Bronchial epithelial cell (primary cell): Measurements from ENCODE around the gene MLEC. TPM values are rescaled to one million over a fixed set of nuclear protein-coding genes. Genes with fewer than 3 reads are reported as not detected.
"Not testable (repeated sequence)": the region's sequence is repeated elsewhere in the genome, so short reads cannot be mapped to it uniquely, and the experiment has no call there.

Experiments used
- DNase-seq: peaks from one replicate; pipeline ENCODE4 v3.0.0-alpha.2; 2010; ENCODE audit warnings: low read depth
- FAIRE-seq: peaks from 2 replicates; lab custom pipeline; 2011; peaks lifted over from hg19 to GRCh38; lab: Jason Lieb, UNC
- H3K27me3 ChIP-seq: 2 replicates; pipeline ENCODE4 v1.5.1; 2011; ENCODE audit warnings: low read length; ENCODE audit not compliant: control insufficient read depth, insufficient read depth
- H3K36me3 ChIP-seq: 2 replicates; pipeline ENCODE4 v1.5.1; 2011; ENCODE audit warnings: low read length; ENCODE audit not compliant: control insufficient read depth, insufficient read depth
- H3K4me3 ChIP-seq: 2 replicates; pipeline ENCODE4 v1.5.1; 2011; ENCODE audit warnings: mild to moderate bottlenecking, low read depth, low read length, control low read depth
- total RNA-seq: library from RNA; depleted of rRNA; stranded (reverse); fragments of >200 nt; gene quantifications from 2 replicates; pipeline ENCODE4 v1.2.1, GENCODE V29; 2014
- TF ChIP-seq, protein P1 (sequence below): IDR thresholded peaks from 2 replicates; pipeline ENCODE4 v1.5.1; 2011; ENCODE audit warnings: mild to moderate bottlenecking, moderate library complexity, low read length, control low read depth, inconsistent platforms; ENCODE audit not compliant: insufficient read depth, severe bottlenecking

The MLEC gene
- total RNA-seq, 1 donor from 2014 or later, result 61.9 TPM

DNA sequence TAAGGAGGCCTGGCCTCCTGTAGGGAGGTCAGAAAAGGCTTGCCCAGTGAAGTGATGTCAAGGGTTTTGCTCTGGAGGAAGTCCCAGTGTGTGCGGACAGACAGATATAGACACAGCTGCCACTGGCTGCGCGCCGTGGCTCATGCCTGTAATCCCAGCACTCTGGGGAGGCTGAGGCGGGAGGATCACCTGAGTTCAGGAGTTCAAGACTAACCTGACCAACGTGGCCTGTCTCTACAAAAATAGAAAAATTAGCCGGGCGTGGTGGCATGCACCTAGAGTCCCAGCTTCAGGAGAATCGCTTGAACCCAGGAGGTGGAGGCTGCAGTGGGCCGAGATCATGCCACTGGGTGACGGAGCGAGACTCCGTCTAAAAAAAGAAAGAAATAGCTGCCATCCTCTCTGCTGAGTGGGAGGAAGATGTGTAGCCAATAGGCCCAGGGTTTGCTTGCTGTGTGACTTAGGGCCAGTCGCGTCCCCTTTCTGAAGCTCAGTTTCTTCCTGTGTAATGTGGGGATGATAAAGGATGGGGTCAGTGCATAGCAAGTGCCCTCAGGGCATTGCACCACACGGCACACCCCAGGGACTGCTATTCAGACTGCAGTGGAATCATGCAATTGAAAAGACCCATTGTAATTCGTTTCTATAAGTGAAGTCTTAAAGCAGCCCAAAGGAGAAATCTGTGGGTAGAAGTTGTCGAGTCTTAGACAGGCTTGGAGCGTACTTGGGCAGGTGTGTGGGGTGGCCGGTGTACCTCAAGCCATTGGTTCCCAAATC, 18.7 kb upstream of the MLEC start:
- FAIRE-seq (peak; percentile 75), DNase-seq (no peak)
- no peak overlapping the region for H3K4me3 ChIP-seq
- H3K36me3 ChIP-seq, result no peaks in the 10 kb centered on the region
- TF ChIP-seq, protein P1, sequence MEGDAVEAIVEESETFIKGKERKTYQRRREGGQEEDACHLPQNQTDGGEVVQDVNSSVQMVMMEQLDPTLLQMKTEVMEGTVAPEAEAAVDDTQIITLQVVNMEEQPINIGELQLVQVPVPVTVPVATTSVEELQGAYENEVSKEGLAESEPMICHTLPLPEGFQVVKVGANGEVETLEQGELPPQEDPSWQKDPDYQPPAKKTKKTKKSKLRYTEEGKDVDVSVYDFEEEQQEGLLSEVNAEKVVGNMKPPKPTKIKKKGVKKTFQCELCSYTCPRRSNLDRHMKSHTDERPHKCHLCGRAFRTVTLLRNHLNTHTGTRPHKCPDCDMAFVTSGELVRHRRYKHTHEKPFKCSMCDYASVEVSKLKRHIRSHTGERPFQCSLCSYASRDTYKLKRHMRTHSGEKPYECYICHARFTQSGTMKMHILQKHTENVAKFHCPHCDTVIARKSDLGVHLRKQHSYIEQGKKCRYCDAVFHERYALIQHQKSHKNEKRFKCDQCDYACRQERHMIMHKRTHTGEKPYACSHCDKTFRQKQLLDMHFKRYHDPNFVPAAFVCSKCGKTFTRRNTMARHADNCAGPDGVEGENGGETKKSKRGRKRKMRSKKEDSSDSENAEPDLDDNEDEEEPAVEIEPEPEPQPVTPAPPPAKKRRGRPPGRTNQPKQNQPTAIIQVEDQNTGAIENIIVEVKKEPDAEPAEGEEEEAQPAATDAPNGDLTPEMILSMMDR, result no peak
- no peaks in the 10 kb centered on the region for H3K27me3 ChIP-seq

DNA sequence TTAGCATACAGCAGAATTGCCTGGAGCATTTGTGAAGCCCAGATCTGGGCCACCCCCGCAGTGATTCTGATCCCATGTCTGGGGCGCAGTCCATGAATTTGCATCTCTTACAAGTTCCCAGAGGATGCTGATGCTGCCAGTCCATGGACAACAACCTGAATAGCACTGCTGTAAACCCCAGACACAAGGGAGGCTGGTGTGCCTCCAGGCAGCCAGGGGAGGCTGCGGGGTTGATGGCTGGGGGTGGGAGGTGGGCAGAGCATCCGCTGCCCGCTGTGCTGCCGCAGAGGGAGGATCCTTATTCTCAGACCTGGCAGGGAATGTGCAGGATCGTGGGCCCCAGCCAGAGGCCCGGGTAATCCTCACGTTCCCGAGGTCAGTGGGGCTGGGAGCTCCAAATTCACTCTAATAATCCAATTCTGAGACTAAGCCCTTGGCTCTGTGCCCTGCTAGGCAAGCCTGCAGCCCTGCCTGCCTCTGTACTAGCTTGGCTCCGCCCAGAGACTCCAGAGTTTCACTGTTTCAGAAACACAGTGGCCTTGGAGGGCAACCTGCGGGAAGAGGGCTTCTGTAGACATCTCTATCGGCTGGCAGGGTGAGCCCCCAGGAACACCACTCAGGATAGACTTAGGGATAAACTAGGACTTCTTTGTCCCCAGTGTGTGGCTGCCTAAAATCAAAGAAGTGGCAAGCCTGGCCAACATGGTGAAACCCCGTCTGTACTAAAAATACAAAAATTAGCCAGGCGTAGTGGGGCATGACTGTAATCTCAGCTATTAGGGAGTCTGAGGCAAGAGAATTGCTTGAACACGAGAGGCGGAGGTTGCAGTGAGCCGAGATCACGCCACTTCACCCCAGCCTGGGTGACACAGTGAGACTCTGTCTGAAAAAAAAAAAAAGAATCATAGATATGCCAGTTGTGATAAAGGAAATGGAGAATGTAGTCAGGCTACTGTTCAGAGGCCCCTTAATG, 17.8 kb upstream of the MLEC start:
- no peak overlapping the region for H3K4me3 ChIP-seq
- H3K27me3 ChIP-seq, result no peaks in the 10 kb centered on the region
- H3K36me3 ChIP-seq, result no peaks in the 10 kb centered on the region
- DNase-seq, result no peak
- no peak for FAIRE-seq
- TF ChIP-seq, protein P1, result no peak

DNA sequence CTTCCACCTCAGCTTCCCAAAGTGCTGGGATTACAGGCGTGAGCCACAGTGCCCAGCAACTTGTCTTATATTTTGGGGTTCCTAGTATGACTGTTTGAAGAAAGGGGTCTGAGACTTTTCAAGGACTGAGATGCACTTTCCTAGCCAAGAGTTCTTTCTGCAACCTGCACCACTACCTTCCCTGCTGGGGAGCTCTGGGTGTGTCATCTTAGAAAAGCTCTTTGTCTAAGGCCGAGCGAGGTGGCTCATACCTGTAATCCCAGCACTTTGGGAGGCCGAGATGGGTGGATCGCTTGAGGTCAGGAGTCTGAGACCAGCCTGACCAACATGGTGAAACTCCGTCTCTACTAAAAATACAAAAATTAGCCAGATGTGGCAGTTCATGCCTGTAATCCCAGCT, 16.7 kb upstream of the MLEC start:
- H3K36me3 ChIP-seq, DNase-seq, FAIRE-seq, H3K4me3 ChIP-seq, H3K27me3 ChIP-seq: not testable (repeated sequence)

DNA sequence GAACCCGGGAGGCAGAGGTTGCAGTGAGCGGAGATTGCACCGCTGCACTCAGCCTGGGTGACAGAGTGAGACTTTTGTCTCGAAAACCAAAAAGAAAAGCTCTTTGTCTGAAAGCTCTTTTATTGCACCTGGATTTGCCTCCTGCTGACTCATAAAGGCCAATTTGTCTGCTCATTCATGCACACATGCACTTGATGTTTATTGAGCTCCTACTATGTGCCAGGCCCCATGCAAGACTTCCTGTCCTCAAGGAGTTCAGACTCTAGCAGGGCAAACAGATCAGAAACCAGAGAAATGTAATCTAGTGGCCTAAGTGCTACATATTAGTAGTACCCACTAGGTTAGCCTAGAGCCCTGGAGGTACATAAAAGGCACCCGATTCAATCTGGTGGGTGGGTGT, 16.3 kb upstream of the MLEC start:
- FAIRE-seq (no peak), DNase-seq (no peak)
- Histone ChIP-seq H3K27me3 (no peaks in the 10 kb centered on the region), H3K4me3 (no peak overlapping the region), H3K36me3 (no peaks in the 10 kb centered on the region)
- TF ChIP-seq, protein P1, result no peak

DNA sequence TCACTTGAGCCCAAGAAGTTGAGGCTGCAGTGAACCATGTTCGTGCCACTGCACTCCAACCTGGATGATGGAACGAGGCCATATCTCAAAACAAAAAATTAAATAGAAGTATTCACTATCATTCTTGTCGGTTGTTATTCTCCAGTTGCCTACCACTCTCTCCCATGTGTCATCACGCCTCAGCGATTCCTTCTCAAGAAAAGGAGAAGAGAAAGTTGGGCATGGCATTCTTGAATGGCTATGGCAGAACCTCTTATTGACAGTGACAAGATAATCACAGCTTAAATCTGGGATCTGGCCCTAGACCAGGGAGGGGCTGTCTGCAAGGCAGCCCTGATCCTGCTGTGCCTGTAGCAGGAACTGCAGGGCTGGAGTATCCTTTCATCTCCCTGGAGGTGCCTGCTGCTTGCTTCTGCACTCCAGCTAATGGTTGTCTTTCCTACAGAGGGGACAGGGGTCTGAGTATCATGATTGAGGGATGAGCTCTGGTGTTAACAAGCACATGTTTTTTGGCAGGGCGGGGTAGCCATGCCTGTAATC, 12.8 kb upstream of the MLEC start:
- Histone ChIP-seq H3K4me3 (no peak overlapping the region), H3K36me3 (no peaks in the 10 kb centered on the region), H3K27me3 (no peaks in the 10 kb centered on the region)
- FAIRE-seq (no peak), DNase-seq (no peak)
- TF ChIP-seq, protein P1, result no peak

DNA sequence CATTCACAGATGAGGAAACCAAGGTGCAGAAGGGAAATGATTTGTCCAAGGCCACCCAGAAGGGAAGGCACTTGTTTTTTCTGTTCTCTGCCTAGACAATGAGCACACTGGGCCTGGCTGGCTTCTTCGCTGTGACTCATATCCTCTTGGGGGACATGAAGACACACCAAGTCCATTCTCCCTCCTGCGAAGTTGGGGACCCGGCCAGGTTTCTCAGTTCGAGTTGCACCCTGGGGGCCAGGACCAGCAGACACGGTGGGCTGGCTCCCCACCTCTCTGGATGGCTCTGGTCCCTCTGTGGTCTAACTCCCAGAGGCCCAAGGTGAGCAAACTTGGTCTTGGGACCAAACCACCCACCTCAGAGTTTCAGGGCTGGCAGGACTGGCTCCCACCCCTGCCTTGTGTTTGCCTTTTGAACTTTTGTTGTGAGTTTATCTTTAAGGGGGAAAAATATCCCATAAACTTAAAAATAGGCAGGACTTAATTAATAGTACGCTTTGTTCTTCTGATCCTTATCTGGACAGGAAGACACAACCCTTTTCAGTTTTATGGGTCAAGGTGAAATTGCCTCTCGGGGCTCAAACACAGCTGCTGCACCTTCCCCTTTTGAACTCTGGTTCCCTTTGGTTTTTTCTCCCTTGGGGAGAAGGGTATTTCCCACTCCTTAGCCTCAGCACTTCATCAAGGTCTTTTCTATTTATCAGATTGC, 9.0 kb upstream of the MLEC start:
- no peak for FAIRE-seq
- Histone ChIP-seq H3K36me3 (no peaks in the 10 kb centered on the region), H3K27me3 (no peaks in the 10 kb centered on the region), H3K4me3 (no peak overlapping the region)
- TF ChIP-seq, protein P1, result no peak
- DNase-seq, result peak; percentile 17
